Cerebellar cortex (tissue), 1 donor: ENCODE results near the gene PAQR5.
"Not testable (repeated sequence)": the region's sequence is repeated elsewhere in the genome, so short reads cannot be mapped to it uniquely, and the experiment has no call there.

Experiments
- DNase-seq: peaks from one replicate; pipeline ENCODE4 v3.0.0-alpha.2; 2015; ENCODE audit warnings: low spot score

Gene PAQR5

GRCh38 chr15:69298697-69299441 is at the start of gene PAQR5:
PAQR5 (plus strand) TSS chr15:69298912; CDS start chr15:69360081, 61,169 bp downstream.
- DNase-seq = no peak

- no peak for DNase-seq
Measured at GRCh38 chr15:69253156-69253555, 45.6 kb upstream of the PAQR5 start.

GRCh38 chr15:69265347-69265955 is 33.3 kb upstream of the PAQR5 start:
- peak; percentile 78 for DNase-seq

- DNase-seq = no peak
Measured at GRCh38 chr15:69271217-69271616, 27.5 kb upstream of the PAQR5 start.

- no peak for DNase-seq
Measured at GRCh38 chr15:69272139-69272538, 26.6 kb upstream of the PAQR5 start.

- no peak for DNase-seq
Measured at GRCh38 chr15:69272891-69273290, 25.8 kb upstream of the PAQR5 start.

- DNase-seq = no peak
Measured at GRCh38 chr15:69275074-69275670, 23.5 kb upstream of the PAQR5 start.

- no peak for DNase-seq
Measured at GRCh38 chr15:69275933-69276560, 22.7 kb upstream of the PAQR5 start.

GRCh38 chr15:69277316-69277715 is 21.4 kb upstream of the PAQR5 start:
- DNase-seq = no peak

GRCh38 chr15:69279636-69280035 is 19.1 kb upstream of the PAQR5 start:
- DNase-seq = no peak

GRCh38 chr15:69280783-69281182 is 17.9 kb upstream of the PAQR5 start:
- no peak for DNase-seq

GRCh38 chr15:69282104-69282743 is 16.5 kb upstream of the PAQR5 start:
- DNase-seq = no peak

GRCh38 chr15:69285834-69286233 is 12.9 kb upstream of the PAQR5 start:
- DNase-seq = no peak

- DNase-seq = no peak
Measured at GRCh38 chr15:69288011-69288410, 10.7 kb upstream of the PAQR5 start.

- DNase-seq = no peak
Measured at GRCh38 chr15:69288531-69289341, 10.0 kb upstream of the PAQR5 start.

GRCh38 chr15:69289342-69290146 is 9.2 kb upstream of the PAQR5 start:
- DNase-seq = no peak

GRCh38 chr15:69290346-69291164 is 8.2 kb upstream of the PAQR5 start:
- no peak for DNase-seq

GRCh38 chr15:69291651-69292050 is 7.1 kb upstream of the PAQR5 start:
- DNase-seq = not testable (repeated sequence)

- DNase-seq = no peak
Measured at GRCh38 chr15:69292826-69293420, 5.8 kb upstream of the PAQR5 start.
